Fibroblast of mammary gland (primary cell): Measurements from ENCODE around the gene DIP2C.
"Not testable (repeated sequence)": the region's sequence is repeated elsewhere in the genome, so short reads cannot be mapped to it uniquely, and the experiment has no call there.

Experiments used
- DNase-seq: peaks from one replicate; pipeline ENCODE4 v3.0.0-alpha.2; 2010; ENCODE audit warnings: low read depth
- H3K4me3 ChIP-seq: 2 replicates; pipeline ENCODE4 v1.5.1; 2011; ENCODE audit warnings: low read depth, mild to moderate bottlenecking, low read length, moderate library complexity; ENCODE audit not compliant: control insufficient read depth
- TF ChIP-seq, protein P1 (sequence below): conservative IDR thresholded peaks from 2 replicates; pipeline ENCODE4 v1.5.1; 2011; ENCODE audit warnings: low read depth, low read length, inconsistent platforms; ENCODE audit not compliant: control insufficient read depth, insufficient read depth

DIP2C gene

DNA sequence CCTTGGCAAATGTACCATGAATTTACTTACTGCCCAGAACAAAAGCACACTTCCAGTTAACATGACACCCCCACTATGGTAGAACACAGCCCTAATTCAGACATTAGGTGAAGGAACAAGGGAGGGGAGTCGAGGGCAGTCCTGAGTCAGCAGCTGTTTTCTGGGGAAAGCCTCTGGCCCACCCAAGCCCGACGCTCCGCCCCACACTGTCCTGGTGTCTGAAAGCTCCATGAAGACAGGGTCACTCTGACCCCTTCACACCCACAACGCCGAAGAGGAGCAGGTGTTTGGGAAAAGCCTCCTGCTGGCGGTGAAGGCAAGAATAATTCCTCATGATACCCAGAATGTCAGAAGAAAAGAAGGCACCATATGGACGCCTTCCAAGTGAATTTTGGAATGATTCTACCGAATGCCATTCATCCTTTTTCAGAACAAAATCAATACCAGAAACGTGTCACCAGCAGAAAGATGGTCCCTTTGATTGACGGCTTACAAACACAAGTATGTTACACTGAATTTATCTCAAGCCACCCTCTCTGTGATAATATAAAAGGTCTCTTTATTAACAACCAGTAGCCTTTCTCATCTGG, 172.1 kb downstream of the DIP2C start:
- TF ChIP-seq, protein P1, sequence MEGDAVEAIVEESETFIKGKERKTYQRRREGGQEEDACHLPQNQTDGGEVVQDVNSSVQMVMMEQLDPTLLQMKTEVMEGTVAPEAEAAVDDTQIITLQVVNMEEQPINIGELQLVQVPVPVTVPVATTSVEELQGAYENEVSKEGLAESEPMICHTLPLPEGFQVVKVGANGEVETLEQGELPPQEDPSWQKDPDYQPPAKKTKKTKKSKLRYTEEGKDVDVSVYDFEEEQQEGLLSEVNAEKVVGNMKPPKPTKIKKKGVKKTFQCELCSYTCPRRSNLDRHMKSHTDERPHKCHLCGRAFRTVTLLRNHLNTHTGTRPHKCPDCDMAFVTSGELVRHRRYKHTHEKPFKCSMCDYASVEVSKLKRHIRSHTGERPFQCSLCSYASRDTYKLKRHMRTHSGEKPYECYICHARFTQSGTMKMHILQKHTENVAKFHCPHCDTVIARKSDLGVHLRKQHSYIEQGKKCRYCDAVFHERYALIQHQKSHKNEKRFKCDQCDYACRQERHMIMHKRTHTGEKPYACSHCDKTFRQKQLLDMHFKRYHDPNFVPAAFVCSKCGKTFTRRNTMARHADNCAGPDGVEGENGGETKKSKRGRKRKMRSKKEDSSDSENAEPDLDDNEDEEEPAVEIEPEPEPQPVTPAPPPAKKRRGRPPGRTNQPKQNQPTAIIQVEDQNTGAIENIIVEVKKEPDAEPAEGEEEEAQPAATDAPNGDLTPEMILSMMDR, result no peak
- no peak for DNase-seq
- H3K4me3 ChIP-seq, result no peak overlapping the region

DNA sequence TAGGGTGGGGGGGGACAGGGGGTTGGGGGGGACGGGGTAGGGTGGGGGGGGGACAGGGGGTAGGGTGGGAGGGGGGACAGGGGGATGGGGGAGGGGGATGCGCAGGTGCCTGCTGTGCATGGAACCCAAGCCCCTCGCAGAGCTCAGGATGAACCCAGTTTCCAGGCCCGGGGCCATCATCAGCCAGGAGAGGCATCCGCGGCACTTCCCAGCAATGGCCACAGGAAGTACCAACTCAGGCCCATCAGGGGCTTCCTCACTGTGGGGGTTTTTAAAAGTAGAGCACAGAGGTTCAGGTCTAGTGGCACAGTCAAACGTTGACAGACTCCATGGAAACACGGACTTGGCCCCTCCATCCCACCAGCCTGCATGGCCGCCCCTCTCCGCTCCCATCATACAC, 172.7 kb downstream of the DIP2C start:
- no peak for DNase-seq
- TF ChIP-seq, protein P1, result no peak
- no peak overlapping the region for H3K4me3 ChIP-seq

DNA sequence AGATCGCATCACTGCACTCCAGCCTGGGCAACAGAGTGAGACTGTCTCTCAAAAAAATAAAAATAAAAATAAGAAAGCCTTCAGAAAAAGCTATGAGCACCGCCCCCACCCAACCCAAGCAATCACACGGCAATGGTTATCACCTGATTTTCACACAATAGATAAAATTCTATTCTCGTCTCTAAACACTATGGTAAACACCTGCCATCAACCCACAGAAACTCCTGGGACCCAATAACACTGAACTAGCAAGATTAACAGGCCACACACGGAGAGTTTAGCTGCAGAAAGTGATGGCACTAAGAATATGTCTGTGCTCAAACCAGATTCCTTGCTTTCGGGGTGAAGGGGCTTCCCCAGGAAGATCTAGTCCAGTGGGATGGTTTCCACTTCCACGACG, 173.8 kb downstream of the DIP2C start:
- TF ChIP-seq, protein P1, result no peak
- no peak for DNase-seq
- H3K4me3 ChIP-seq, result no peak overlapping the region

DNA sequence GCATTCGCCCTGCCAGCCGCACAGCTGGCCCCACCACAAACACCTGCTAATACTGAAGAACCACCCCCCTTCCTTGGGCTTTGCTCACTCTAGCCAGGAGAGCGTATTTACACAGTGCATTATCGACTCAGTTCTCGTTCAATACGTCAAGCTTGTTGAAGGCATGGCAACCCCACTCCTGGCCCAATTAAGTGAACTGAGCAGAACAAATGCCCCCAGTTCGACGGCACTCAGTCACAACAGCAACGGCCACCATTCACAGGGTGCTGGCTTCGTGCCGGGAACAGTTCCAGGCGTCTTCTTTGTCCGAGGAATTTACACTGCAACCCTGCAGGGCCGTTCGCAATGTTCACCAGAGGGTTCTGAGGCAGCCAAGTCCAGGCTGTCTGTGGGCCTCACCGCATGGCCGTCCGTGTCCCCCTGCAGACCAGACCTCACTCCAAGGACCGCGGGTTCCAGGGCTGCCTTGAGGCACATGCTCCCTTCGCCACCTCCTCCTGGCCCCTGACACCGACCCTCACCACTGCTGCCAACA, 175.3 kb downstream of the DIP2C start:
- no peak for DNase-seq
- TF ChIP-seq, protein P1, result no peak
- no peak overlapping the region for H3K4me3 ChIP-seq

DNA sequence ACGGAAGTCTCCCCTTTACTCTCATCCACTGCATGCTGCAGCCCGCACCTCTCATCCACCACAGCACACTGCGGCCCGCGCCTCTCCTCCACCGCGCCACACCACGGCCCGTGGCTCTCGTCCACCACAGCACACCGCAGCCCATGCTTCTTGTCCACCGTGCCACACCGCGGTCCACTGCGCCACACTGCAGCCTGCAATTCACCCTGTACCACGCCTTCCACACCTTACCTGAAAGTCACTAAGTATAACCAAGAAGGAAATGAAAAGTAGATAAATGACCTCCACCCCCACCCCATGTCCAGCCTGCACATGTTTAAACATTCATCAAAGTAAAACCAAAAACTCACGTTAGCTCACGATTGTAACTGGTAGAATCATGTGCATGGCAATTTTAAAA, 176.1 kb downstream of the DIP2C start:
- TF ChIP-seq, protein P1, result no peak
- H3K4me3 ChIP-seq, result no peak overlapping the region
- no peak for DNase-seq

DNA sequence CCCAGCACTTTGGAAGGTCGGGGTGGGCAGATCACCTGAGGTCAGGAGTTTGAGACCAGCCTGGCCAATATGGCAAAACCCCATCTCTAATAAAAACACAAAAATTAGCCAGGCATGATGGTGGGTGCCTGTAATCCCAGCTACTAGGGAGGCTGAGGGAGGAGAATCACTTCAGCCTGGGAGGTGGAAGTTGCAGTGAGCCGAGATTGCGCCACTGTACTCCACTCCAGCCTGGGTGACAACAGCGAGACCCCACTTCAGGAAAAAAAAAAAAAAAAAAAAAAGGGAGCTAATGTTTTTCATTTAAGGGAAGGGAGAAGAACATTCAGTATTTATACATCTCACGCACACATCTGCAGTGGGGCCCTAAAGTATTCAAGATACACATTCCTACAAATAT, 176.8 kb downstream of the DIP2C start:
- not testable (repeated sequence) for DNase-seq, H3K4me3 ChIP-seq

DNA sequence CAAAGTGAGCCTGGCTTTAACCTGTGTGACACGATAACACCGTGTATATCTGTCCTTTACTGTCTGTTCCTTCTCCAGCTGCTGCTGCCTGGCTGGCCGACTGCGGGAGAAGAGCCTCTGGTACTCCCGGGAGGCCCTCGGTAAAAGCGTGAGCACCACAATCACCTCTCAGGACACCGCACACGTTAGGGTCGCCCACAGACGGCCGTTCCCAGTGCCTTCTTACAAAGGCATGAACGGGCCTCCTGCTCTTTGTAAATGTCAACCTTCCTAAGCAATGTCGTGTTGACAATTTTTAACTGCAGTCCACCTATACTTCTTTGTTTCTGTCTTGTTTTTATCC, 177.6 kb downstream of the DIP2C start:
- TF ChIP-seq, protein P1, result no peak
- no peak for DNase-seq
- H3K4me3 ChIP-seq, result no peak overlapping the region
